ENCODE data around the gene CCDC88C. TPM values are rescaled to one million over a fixed set of nuclear protein-coding genes. Genes with fewer than 3 reads are reported as not detected.

CCDC88C gene
- total and polyA plus RNA-seq, 9 donors = 2.0 to 17.7 (median 3.9) TPM

- intact Hi-C loops (cut with DNase I) = no loop called here
- Histone ChIP-seq H3K27ac (no peak overlapping the region), H3K4me1 (ENCODE audit: insufficient read depth) (no peaks in the 10 kb centered on the region), H3K9me3 (no peaks in the 10 kb centered on the region), H3K27me3 (no peaks in the 10 kb centered on the region), H3K4me3 (no peak overlapping the region), H3K36me3 (no peaks in the 10 kb centered on the region)
- WGBS, 3 donors = 80 to 86% (median 86%) methylated on average over 10 of the region's 10 CpGs
- DNase-seq = no peak
- TF ChIP-seq EP300 (IDR thresholded peaks at IDR 0.05) (no peak), POLR2A (IDR thresholded peaks at IDR 0.05) (no peak), CTCF (IDR thresholded peaks at IDR 0.05) (no peak)
These were observed 117.2 kb downstream of the CCDC88C start for GRCh38 chr14:91300283-91300895.

DNA sequence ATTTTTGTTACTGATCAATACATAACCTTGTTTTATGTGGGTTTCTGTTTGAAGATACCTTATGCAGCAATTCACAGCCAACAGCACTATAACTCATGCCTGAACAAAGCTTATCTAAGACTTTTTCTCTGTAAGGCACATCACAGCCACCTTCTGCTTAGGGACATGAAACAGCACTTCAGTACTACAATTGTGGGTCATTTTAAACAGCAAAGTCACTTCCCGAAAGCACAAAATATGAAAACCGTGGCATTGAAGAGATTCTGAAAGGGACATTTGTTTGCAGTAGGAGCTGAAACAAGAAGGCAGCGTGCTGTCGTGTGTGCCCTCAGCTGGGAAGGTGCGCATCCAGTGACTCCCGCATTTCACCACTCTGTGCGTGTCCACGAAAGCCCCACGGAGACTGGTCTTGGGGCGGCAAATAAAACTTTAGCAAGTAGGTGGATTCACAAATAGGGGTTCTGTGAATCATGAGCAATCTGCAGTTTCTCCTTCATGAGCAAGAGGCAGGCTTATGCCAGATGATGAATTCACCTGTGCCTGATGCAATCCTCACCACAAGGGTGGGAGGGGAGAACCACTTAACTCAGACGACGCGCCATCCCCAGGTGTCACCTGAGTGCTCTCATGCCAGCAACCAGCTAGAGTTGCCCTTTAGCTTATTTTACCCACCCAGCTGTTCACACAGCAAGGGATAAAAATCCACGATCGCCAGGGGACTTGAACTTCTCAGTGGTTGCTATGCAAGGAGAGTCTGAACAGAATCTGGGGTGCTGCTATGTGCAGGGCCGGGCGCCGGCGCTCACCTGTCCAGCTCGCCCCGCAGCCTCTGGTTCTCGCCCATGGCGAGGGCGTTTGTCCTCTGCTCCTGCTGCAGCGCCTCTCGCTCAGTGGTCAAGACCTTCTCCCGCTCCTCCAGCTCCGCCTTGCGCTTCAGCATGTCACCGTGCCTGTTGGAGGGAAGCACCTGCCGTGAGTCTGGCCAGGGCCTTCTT lies 118.2 kb downstream of the CCDC88C start:
- Histone ChIP-seq H3K36me3 (no peaks in the 10 kb centered on the region), H3K4me1 (ENCODE audit: insufficient read depth) (no peaks in the 10 kb centered on the region), H3K27me3 (no peaks in the 10 kb centered on the region), H3K9me3 (no peaks in the 10 kb centered on the region), H3K27ac (no peak overlapping the region), H3K4me3 (no peak overlapping the region)
- intact Hi-C loops (cut with DNase I) = no loop called here
- DNase-seq = no peak
- 90 to 93% (median 92%) methylated on average over 31 of the region's 31 CpGs for WGBS, 3 donors
- TF ChIP-seq POLR2A (IDR thresholded peaks at IDR 0.05) (no peak), EP300 (IDR thresholded peaks at IDR 0.05) (no peak), CTCF (IDR thresholded peaks at IDR 0.05) (no peak)

DNA sequence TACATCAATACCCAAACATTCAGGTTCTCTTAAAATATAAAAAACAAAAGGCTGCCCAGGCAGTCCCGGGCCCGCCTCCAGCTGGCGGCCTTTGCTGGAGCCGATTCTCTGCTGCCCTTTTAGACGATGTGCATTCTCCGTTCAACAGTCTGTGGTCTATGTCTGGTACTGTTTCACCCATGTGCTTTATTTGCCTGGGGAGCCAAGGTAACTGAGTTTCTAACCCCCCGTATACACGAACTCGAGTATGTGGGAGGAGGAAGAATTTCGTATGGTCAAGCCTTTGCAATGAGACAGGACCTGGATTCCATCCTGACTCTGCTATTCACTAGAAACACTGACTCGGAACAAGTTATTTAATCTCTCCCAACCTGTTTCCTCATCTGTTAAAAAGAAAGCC lies 119.0 kb downstream of the CCDC88C start:
- Histone ChIP-seq H3K9me3 (no peaks in the 10 kb centered on the region), H3K4me1 (ENCODE audit: insufficient read depth) (no peaks in the 10 kb centered on the region), H3K4me3 (no peak overlapping the region), H3K27ac (no peak overlapping the region), H3K27me3 (no peaks in the 10 kb centered on the region), H3K36me3 (no peaks in the 10 kb centered on the region)
- TF ChIP-seq POLR2A (IDR thresholded peaks at IDR 0.05) (no peak), EP300 (IDR thresholded peaks at IDR 0.05) (no peak), CTCF (IDR thresholded peaks at IDR 0.05) (no peak)
- WGBS, 3 donors = 34 to 42% (median 39%) methylated on average over 11 of the region's 11 CpGs
- no peak for DNase-seq
- intact Hi-C loops (cut with DNase I) = no loop called here

DNA sequence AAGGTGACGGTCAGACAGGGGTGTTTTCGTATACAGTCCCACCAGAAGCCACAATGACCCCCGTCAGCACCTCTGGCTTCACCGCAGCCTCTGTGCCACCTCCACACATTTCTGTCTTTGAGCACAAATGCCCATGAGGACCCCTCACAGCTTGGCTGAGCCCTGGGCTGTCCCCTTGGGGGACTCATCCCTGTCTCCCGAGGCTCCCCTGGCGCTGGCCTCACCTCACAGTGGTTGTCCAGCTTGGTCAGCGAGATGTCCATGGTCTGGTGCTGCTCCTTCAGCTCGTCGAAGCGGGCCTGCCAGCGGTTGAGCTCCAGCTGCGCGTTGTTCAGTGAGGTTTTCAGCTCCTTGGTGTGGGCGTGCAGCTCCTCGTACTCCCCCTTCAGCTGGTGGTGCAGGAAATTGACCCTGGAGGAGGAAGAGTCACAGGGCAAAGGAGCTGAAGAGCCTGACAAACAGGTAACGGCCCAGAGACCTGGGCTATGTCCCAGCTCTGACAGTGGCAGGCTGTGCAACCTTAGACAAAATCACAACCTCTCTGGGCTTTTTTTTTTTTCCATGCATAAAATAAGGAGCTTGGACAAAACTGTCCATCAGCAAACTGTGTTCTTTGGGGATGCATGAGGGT lies 120.4 kb downstream of the CCDC88C start:
- TF ChIP-seq EP300 (IDR thresholded peaks at IDR 0.05) = no peak
- no peak for TF ChIP-seq CTCF (IDR thresholded peaks at IDR 0.05)
- no peak for TF ChIP-seq POLR2A (IDR thresholded peaks at IDR 0.05)
- H3K27me3 ChIP-seq = no peaks in the 10 kb centered on the region
- intact Hi-C loops (cut with DNase I) = no loop called here
- no peaks in the 10 kb centered on the region for H3K4me1 ChIP-seq (ENCODE audit: insufficient read depth)
- no peak overlapping the region for H3K4me3 ChIP-seq
- no peak for DNase-seq
- 84 to 88% (median 86%) methylated on average over 16 of the region's 16 CpGs for WGBS, 3 donors
- H3K36me3 ChIP-seq = no peaks in the 10 kb centered on the region
- no peaks in the 10 kb centered on the region for H3K9me3 ChIP-seq
- no peak overlapping the region for H3K27ac ChIP-seq
